ENCODE data around the gene KCNIP4.
"Not testable (repeated sequence)": the region's sequence is repeated elsewhere in the genome, so short reads cannot be mapped to it uniquely, and the experiment has no call there.

The KCNIP4 gene

DNA sequence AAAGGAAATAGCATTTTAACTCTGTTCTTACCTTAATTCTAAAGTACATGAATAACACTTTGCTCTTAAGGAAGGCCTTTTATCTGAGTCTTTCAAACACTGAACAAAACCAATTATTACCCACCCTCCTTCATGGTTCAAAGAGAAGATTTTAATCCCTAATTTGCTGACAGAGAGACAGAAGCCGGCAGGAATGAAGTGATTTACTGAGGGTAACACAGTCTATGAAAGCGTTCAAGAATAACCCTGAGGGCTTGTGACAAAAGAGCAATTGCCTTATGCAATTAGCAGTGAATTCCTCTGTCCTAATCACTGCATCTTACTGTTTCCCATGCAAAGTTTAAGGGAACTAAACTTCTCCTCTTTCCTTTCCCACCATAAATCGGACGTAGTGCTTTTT lies 1104.3 kb downstream of the KCNIP4 start:
- no peak for DNase-seq (ENCODE audit: low spot score)

DNA sequence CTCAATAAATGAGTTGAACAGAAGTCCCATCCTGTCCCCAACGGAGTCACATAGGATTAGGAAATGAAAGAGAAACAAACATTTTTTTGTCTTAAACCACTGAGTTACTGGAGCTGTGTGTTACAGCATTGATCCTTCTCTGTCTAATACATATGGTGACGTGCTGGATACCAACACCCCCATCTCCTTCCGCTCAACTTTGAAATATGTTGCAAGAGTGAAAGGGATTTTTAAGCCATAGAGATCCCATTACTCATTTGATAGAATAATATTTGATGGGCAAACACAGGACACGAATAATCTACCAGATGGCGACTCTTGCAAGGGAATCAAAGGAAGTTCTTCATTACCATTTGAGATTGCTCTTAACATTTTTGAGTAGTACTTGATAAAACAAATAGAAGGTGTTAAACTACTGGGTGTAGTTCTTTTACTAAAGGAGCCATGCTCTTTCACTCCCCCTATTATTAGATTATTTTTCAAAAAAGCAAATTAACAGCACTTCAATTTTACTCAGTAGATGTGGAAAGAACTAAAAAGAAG lies 1107.9 kb downstream of the KCNIP4 start:
- DNase-seq (ENCODE audit: low spot score), result no peak

DNA sequence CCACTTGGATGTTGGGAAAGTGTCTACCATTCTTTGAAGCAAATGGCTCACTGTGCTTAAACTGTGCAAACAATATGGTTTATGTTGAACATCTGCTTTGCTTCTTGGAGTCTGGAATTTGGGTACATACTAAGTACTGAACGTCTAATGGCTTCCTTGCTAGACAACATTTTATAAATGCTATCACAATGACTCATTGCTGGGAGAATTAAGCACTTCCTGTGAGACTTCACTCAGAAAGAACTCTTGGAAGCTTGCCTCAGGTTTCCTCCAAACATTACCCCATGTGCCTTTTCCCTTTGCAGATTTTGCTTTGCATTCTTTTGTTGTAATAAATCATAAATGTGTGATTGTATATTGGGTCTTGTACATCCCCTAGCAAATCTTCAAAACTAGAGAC lies 1108.6 kb downstream of the KCNIP4 start:
- DNase-seq (ENCODE audit: low spot score), result no peak

DNA sequence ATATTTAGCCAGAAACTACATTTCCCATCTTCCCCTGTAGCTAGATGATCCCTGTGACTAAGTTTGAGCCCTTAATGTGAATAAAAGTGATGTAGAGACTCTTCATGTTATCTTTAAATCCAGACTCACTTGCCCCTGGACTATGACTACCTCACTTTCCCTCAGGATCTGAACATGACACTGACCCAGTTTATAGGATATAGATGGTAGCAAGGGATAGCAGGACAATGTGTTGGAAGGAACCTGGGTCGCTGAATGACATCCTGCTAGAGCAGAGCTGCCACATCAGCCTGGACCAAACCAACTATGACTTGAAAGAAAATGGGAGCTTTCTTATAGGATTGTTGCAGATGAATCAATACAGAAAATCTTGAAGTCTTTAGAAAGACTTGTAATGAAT lies 1110.1 kb downstream of the KCNIP4 start:
- no peak for DNase-seq (ENCODE audit: low spot score)

DNA sequence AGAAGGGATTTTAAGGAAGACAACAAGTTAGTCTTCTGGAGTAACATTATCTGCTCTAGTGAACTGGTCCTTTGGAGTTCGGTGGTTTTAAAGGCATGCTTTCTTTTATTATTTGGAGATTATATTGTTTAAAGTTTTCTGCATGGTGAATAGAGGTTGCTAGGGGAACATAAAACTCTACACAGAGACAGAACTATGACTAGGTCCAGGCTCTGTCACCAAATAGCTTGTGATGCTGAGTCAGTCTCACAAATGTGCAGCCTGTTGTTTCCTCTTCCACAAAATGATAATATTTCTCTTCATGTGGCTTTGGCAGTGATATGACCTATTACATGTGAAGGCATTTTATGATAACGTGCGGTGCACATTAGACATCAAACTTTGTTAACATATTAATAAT lies 1115.7 kb downstream of the KCNIP4 start:
- DNase-seq (ENCODE audit: low spot score), result no peak

DNA sequence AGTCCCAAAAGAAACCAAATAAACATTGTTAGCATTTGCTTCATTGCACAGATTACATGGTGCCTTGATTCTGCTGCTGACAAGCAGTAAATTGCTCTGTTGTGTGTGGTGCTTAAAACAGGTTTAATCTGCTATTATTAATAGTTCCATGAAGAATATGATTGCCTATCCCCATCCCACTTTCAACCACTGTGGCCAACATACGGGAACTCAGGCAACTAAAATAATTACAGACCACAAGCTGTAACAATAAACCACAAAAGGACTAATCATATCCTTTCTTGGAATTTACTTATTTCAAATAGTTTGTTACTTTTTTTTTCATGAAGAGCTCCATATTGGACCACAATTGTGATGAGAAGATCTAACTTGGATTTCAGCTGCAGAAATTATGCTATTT lies 1116.8 kb downstream of the KCNIP4 start:
- DNase-seq (ENCODE audit: low spot score), result no peak

DNA sequence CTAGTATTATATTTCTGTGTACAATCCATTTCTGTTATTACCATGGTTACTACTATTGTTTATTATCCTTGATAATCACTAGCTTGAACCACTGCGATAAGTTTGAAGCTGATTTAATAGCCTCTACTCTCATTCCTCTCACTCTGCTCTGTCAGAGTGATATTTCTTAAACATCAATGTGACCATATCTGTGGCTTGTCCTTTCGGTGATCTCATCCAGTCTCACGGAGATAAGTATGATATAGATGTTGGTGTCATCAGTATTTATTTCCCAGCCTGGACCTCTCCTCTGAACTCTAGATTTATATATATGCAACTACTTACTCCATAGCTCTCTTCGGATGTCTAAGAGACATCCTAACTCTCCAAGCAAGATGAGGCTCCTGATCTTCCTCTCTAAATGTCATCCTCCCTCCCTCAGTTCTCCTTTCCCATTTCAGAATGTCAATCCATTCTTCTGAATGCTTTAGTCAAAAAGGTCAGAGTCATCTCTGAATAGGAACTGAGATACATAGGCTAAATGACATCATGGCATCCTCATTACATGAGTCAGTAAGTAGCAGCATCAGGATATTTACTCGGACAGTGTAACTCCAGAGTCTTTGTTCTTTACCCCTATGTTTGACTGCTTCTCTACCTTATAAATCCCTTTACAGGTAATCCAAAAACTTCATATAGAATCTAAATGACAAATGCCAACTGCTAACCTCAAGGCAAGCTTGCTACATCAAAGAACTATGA lies 1118.8 kb downstream of the KCNIP4 start:
- DNase-seq (ENCODE audit: low spot score), result no peak

DNA sequence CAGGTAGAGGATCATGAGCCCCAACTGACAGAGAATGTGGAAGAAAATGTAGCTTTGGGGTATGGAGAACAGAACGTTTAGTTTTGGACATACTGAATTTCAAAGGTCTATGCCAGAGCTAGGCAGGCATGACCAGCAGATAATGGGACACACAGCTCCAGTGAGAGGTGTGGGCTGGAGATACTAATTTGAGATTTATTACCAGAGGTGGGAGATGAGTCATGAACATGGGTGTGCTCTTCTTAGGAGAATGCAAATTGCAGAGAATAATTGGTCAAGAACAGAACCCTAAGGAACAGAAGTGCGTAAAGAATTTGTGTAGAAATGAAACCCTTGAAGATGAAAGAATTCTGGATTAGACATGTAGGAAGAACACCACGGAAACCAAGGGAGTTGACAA lies 1123.1 kb downstream of the KCNIP4 start:
- no peak for DNase-seq (ENCODE audit: low spot score)

DNA sequence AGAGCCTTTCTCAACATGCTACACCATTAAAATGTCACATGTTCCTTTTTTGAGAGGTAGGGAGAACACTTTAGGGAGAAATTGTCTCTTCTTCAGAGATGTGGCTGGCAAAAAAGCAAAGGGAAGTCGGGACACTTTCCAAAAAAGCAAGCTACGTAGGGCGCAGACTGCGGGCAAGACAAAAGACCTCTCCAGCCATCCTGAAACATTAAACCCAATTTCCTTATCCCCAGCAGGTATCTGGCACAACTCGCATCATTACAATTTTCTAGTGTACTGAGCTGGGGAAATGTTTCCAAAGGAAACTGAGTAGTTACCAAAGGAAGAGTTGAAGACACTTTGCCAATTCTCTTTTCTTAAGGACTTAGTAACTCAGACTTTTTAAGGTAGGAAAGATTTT lies 1132.3 kb downstream of the KCNIP4 start:
- no peak for DNase-seq (ENCODE audit: low spot score)

DNA sequence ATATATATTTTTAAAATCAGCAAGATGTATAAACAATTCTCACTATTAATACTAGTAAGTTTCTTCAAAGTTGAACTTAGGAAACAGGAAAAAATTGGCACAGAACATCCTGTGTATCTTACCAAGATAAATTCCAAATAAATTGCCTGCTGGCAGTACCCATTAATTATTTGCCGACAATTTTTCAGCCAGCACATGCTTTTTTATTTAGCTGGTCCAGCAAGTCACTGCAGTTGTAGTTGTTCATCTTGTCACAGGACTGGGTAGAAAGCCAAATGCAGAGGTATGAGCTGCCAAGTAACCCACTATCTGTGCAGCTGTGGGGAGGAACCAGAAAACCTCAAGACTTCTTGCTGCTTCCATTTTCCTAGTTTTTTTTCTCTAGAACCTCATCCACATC lies 1134.9 kb downstream of the KCNIP4 start:
- no peak for DNase-seq (ENCODE audit: low spot score)

DNA sequence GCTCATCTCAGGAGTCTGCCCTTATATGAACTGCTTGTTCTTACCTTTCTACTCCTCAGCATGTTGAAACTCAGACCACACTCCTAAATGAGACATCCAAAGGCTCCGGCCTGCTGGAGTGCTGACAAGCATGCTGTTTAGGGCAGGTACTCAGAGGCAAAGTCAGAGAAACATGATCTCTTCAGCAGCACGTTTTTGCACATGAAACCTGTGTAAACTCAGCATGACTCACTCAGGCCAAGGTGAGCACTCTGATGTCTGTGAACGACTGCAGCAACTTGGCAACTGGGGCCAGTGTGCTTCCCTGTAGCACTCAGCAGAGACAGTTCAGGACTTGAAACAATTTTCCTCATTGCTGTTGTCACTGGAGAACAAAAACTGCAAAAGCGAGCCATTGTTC lies 1138.8 kb downstream of the KCNIP4 start:
- no peak for DNase-seq (ENCODE audit: low spot score)

DNA sequence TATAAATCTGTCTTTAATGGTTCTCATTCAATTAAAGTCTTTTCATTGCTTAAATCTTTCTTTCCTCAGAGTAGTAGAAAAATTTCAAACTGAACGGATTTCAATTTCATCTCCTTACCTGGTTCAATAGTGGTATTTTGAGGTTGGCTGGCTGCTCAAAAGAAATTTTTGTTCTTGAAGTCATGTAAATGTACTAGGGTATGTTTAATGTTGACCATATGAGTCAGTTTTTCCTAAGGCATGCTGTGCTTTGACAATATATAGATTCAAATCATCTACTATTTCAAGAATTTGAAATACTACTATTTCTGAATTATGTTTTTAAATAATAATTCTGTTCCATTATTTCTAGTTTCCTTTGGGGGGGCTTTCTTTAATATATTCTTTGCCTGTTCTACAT lies 1142.9 kb downstream of the KCNIP4 start:
- DNase-seq (ENCODE audit: low spot score), result no peak

DNA sequence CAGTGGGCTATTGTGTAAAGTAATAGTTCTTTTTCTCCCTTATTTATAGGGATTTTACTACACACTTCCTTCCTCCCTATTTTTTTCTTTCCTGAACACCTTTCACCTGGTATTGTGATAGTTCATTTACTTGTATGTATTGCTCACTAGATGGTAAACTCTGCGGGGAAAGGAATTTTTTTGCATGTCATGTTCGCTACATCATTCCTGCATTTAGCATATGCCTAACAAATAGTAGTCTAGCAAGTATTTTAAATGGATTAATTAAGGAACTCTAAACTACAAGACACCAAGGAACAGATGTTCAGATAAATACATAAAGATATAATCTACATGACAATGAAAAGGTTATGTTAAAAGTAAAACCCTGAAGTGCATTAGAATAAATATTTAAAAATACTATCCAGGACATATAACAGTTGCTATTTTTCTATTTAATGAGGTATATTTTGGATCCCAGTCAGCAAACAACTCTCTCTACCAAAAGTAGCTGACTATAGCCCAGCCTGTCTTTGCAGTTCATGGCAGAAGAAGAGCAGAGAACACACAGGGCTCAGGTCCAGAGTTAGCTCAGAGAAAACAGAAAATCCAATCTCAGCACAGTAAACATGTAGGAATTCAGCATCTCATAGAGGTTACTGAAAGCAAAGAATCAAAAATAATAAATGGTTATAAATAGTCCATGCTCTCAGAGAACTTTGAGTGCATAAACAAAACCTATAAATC lies 1160.5 kb downstream of the KCNIP4 start:
- no peak for DNase-seq (ENCODE audit: low spot score)

DNA sequence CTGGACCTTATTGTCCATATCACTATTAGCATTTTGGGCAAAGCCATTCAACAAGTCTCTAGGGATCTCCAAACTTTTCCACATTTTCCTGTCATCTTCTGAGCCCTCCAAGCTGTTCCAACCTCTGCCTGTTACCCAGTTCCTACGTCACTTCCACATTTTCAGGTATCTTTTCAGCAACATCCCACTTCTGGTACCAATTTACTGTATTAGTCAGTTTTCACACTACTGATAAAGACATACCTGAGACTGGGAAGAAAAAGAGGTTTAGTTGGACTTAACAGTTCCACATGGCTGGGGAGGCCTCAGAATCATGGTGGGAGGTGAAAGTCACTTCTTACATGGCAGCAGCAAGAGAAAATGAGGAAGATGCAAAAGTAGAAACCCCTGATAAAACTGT lies 1165.4 kb downstream of the KCNIP4 start:
- DNase-seq (ENCODE audit: low spot score), result not testable (repeated sequence)

DNA sequence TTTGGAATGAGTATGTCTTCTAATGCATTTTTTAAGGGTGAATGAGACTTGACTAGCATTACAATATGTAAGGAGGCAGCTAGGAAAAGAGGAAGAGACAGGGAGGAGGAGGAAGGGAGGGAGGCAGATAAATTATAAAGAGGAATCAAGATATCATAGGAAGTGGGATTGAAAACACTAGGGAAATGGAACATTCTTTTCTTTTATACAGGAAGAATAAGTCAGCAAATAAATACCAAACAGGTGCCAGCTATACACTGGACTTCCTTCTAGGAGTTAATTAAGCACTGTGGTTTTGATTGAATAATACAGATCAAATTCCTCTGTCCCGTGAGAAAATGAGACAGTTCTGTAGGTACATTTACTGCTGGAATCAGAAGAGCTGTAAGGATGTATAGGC lies 1169.7 kb downstream of the KCNIP4 start:
- DNase-seq (ENCODE audit: low spot score), result no peak

DNA sequence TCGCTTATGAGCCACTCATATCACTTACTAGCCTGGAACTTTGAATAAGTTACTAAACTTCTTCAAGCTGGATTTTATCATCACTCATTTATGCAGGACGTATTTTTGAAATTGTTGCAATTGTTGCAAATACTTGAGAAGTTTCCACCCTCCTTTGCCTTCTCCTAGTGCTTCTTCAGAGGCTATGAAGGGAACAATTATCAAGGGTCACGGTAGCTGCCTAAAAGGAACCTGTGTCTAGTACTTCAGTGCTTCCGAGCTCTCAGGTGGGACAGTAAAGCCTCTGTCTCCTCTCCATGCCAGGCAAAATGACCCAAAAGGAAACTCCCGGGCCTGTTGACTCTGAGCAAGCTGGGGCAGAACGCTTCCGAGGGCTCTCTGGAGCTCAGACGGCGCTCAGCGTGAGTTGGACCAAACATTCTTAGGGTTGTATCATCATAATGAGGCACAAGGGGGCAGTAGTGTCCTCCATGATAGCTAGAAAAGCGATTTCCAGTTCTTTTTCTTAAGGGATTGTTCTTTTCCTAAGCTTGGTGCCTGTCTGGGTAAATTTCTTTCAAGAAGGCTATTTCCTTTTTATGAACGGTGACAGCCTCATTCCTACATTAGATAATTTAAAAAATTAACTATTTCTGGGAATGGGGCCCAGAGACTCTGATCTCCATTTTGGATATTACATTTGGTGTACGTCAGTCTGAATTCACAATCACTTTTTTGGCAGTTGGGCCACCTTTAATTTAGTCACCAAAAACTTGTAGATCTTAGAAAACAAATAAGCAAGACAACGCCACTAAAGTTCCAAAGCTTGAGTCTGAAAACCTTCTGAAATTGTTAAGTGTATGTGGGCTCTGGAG lies 1175.2 kb downstream of the KCNIP4 start:
- DNase-seq (ENCODE audit: low spot score), result peak; percentile 30

DNA sequence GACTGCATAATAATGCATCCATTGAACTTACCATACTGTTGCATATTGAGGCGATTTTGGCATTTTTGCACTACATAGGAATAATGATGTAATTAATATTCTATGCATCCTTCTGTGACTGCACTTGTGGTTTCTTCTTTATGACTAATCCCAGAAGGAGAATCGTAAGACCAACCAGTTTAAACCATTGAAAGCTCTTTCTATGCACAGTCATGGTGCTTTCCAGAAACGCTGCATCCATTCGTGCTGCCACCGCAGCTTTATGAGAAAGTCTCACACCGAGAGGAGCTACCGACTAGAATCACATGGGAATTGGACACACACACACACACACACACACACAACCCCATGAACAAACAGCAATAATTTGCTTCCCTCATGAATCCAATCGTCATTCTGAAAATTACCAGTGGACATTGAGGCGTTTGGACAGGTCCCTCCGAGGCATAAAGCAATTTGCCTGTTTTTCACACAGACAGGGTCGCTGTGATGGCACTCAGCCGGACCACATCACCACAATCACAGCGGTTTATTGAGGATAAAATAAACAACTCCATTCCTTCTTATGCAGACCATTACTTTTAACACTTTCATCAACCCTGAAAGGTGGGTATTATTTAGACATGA lies 1184.1 kb downstream of the KCNIP4 start:
- DNase-seq (ENCODE audit: low spot score), result no peak

DNA sequence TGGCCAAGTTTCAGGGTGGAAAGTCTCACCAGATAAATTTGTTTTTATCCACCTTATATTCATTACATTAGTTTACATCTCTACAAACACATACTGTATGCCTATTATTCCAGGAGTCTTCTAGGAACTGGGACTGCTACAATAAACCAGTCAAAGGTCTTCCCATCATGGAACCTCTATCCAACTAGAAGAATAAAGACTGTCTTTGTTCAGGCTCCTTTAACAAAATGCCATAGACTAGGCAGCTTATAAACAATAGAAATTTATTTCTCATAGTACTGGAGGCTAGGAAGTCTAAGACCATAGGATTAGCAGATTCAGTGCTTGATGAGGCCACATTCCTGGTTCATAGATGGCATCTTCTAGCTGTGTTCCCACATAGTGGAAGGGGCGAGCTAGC lies 1186.7 kb downstream of the KCNIP4 start:
- no peak for DNase-seq (ENCODE audit: low spot score)

DNA sequence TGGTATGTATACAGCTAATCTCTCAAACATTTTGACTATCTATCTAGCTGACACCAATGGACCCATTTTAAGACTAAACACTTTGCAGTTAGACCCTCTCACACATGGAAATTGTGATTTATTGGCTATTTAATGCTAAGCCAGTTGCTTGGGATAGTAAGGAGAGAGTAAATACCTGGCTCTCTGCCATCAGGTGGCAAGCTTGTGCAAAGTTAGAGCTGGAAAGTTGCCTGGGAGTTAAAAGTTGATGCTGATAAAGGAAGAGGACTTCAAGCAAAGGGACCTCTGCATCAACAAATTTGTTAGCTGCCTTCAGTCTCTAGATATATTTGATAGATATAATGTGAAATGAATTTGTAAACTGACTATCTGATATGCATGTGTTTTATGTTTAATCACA lies 1187.2 kb downstream of the KCNIP4 start:
- DNase-seq (ENCODE audit: low spot score), result no peak

DNA sequence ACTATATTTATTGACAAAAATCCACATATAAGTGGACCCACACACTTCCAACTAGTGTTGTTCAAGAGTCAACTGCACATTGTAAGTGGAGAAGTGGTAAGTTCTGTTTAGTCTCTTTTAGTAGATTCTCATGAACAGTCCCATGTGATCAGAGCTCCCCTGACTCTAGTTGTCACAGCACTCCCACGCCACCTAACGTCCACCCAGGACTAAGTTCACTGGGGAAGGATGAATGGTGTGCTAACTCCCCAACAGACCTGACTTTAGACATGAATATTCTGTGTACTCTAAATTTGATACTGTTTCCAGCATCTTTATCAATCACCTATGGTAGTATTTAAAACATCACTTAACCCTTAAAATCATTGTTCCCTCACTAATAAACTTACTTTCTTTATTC lies 1188.5 kb downstream of the KCNIP4 start:
- DNase-seq (ENCODE audit: low spot score), result no peak

DNA sequence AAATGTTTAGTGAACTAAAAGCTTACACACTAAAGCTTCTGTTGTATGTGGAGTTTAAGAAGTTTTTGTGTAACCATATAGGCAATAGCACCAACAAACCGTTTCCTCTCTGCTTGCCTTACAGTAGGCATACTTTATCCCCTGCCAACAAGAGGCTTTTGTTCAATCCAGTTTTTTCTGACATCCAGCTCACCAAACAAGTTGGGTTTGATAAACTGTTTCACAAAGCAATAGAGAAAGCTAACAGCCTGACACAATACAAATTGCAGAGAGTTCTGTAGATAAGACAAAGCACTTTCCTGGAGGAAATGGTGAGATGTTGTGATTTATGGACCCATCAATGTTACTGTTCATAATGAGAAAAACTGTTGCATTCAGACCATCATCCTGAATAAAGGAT lies 1194.5 kb downstream of the KCNIP4 start:
- DNase-seq (ENCODE audit: low spot score), result no peak

DNA sequence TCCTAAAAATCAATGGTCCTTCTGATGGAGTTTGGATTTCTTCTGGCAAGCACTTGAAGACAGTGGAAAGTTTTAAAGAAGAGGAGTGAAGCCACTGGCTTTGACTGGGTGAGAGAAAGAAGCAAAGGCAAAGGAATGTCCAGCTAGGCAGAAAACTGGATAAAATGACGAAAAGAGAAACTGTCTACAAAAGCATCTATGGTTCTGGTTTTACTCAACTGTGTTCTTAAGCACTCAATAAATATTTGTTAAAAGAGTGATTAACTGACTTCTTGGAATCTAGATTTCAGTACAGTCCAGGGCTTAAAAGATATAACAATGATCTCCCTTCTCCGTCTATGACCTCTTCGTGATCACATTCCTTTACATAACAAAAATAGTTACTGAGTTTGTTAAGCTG lies 1195.9 kb downstream of the KCNIP4 start:
- no peak for DNase-seq (ENCODE audit: low spot score)
